Neural cell (in vitro differentiated cells): ENCODE results near the gene TSEN34. TPM values are rescaled to one million over a fixed set of nuclear protein-coding genes. Genes with fewer than 3 reads are reported as not detected.

Source experiments
- H2AFZ ChIP-seq: fragments of 200-600, 300-800 bp; sonication (generic), shearing (Covaris generic); 2 replicates; pipeline ENCODE4 v1.6.0; 2014; ENCODE audit warnings: low read depth, mild to moderate bottlenecking, antibody characterized with exemption, low read length, moderate library complexity
- H3F3A ChIP-seq: fragments of 200-600 bp; shearing (Covaris generic); 2 replicates; pipeline ENCODE4 v1.6.1; 2016; ENCODE audit warnings: mild to moderate bottlenecking, moderate library complexity, mixed read lengths, antibody characterized with exemption, low read length; ENCODE audit not compliant: insufficient read depth, poor library complexity, severe bottlenecking
- H3K27ac ChIP-seq: fragments of 200-600, 300-800 bp; sonication (generic), shearing (Covaris generic); 2 replicates; pipeline ENCODE4 v1.5.1; 2014; ENCODE audit warnings: mild to moderate bottlenecking, low read length, moderate library complexity
- H3K27me3 ChIP-seq: fragments of 300-800, 200-600 bp; sonication (generic), shearing (Covaris generic); 2 replicates; pipeline ENCODE4 v1.6.0; 2014; ENCODE audit warnings: mild to moderate bottlenecking, low read depth, low read length, moderate library complexity; ENCODE audit not compliant: insufficient read depth
- H3K36me3 ChIP-seq: fragments of 300-800, 200-600 bp; sonication (generic), shearing (Covaris generic); 2 replicates; pipeline ENCODE4 v1.5.1; 2014; ENCODE audit warnings: mild to moderate bottlenecking, antibody characterized with exemption, low read length, moderate library complexity; ENCODE audit not compliant: insufficient read depth
- H3K4me2 ChIP-seq: fragments of 300-800, 200-600 bp; sonication (generic), shearing (Covaris generic); 2 replicates; pipeline ENCODE4 v1.6.0; 2014; ENCODE audit warnings: mild to moderate bottlenecking, low read length
- H3K4me3 ChIP-seq: fragments of 300-800, 200-600 bp; sonication (generic), shearing (Covaris generic); 2 replicates; pipeline ENCODE4 v1.5.1; 2014; ENCODE audit warnings: mild to moderate bottlenecking, low read length, moderate library complexity
- H3K79me2 ChIP-seq: fragments of 200-600 bp; shearing (Covaris generic); replicated peaks from 2 replicates; pipeline ENCODE4 v1.6.0; 2014; ENCODE audit warnings: mild to moderate bottlenecking, low read length, moderate library complexity; ENCODE audit not compliant: insufficient read depth
- H3K9ac ChIP-seq: fragments of 300-800, 200-600 bp; sonication (generic), shearing (Covaris generic); 2 replicates; pipeline ENCODE4 v1.6.1; 2016; ENCODE audit warnings: mild to moderate bottlenecking, low read length, mixed read lengths
- H3K9me2 ChIP-seq: fragments of 200-600 bp; shearing (Covaris generic); 2 replicates; pipeline ENCODE4 v1.6.1; 2016; ENCODE audit warnings: mild to moderate bottlenecking, low read length, mixed read lengths; ENCODE audit not compliant: insufficient read depth
- H3K9me3 ChIP-seq: fragments of 200-600, 300-800 bp; sonication (generic), shearing (Covaris generic); 2 replicates; pipeline ENCODE4 v1.6.1; 2016; ENCODE audit warnings: mild to moderate bottlenecking, mixed run types, low read length, moderate library complexity, mixed read lengths
- H4K20me1 ChIP-seq: fragments of 200-600 bp; shearing (Covaris generic); 2 replicates; pipeline ENCODE4 v1.6.1; 2016; ENCODE audit warnings: mild to moderate bottlenecking, mixed run types; ENCODE audit not compliant: insufficient read depth
- CTCF ChIP-seq: fragments of 450-650 bp; IDR thresholded peaks from 2 replicates; pipeline ENCODE4 v1.5.1; 2014; ENCODE audit warnings: antibody characterized with exemption, mild to moderate bottlenecking, moderate library complexity; ENCODE audit not compliant: poor library complexity, severe bottlenecking
- EP300 ChIP-seq: fragments of 450-650 bp; conservative IDR thresholded peaks from 2 replicates; pipeline ENCODE4 v1.6.1; 2014; ENCODE audit warnings: antibody characterized with exemption, mild to moderate bottlenecking, moderate library complexity; ENCODE audit not compliant: poor library complexity, severe bottlenecking
- EZH2 ChIP-seq: fragments of 200-600, 300-800 bp; shearing (Covaris generic), sonication (generic); IDR thresholded peaks from 2 replicates; pipeline ENCODE4 v1.6.1; 2014; ENCODE audit warnings: antibody characterized with exemption, low read length, borderline replicate concordance, mild to moderate bottlenecking; ENCODE audit not compliant: insufficient read depth, poor library complexity, severe bottlenecking
- MXI1 ChIP-seq: fragments of 450-650 bp; conservative IDR thresholded peaks from 2 replicates; pipeline ENCODE4 v1.6.1; 2014; ENCODE audit warnings: antibody characterized with exemption, mild to moderate bottlenecking; ENCODE audit not compliant: poor library complexity, severe bottlenecking
- POLR2AphosphoS5 ChIP-seq: IDR thresholded peaks from 2 replicates; pipeline ENCODE4 v1.6.1; 2012
- RAD21 ChIP-seq: fragments of 450-650 bp; conservative IDR thresholded peaks from 2 replicates; pipeline ENCODE4 v1.6.1; 2014; ENCODE audit warnings: antibody characterized with exemption, mild to moderate bottlenecking, moderate library complexity
- REST ChIP-seq: IDR thresholded peaks from 2 replicates; pipeline ENCODE4 v1.6.1; 2012; ENCODE audit warnings: borderline replicate concordance
- SMC3 ChIP-seq: fragments of 450-650 bp; conservative IDR thresholded peaks from 2 replicates; pipeline ENCODE4 v1.6.1; 2014; ENCODE audit warnings: antibody characterized with exemption, mild to moderate bottlenecking, moderate library complexity; ENCODE audit not compliant: poor library complexity
- TAF1 ChIP-seq: IDR thresholded peaks from 2 replicates; pipeline ENCODE4 v1.6.1; 2012; ENCODE audit warnings: low read depth
- polyA plus RNA-seq: library from polyadenylated mRNA; depleted of rRNA; stranded (reverse); fragments of >200 nt; gene quantifications from 2 replicates; pipeline ENCODE4 v1.2.3, GENCODE V29; 2014

The TSEN34 gene
- polyA plus RNA-seq, 1 donor from 2014 or later, result 113 TPM

GRCh38 chr19:54178581-54179261 is 12.4 kb upstream of the TSEN34 start:
- Histone ChIP-seq H3K4me2 (peak overlapping the region; percentile 81), H3K27me3 (no peaks in the 10 kb centered on the region)
- TF ChIP-seq POLR2AphosphoS5 (peak; percentile 27), MXI1 (no peak)

GRCh38 chr19:54179262-54179852 is 11.8 kb upstream of the TSEN34 start:
- Histone ChIP-seq H3F3A (no peaks in the 10 kb centered on the region), H3K27me3 (no peaks in the 10 kb centered on the region), H3K9me2 (no peaks in the 10 kb centered on the region), H3K4me3 (peak overlapping the region; percentile 61), H3K36me3 (no peaks in the 10 kb centered on the region), H3K4me2 (peak overlapping the region; percentile 81), H4K20me1 (no peaks in the 10 kb centered on the region), H3K79me2 (no peaks in the 10 kb centered on the region), H3K27ac (peak overlapping the region; percentile 93), H3K9me3 (no peaks in the 10 kb centered on the region), H2AFZ (no peak overlapping the region), H3K9ac (peak overlapping the region; percentile 70)
- TF ChIP-seq REST, result peak; percentile 69
- no peak for TF ChIP-seq RAD21
- no peak for TF ChIP-seq SMC3
- no peak for TF ChIP-seq TAF1
- peak; percentile 43 for TF ChIP-seq MXI1
- no peak for TF ChIP-seq EZH2
- TF ChIP-seq EP300, result peak; percentile 75
- no peak for TF ChIP-seq CTCF
- peak; percentile 56 for TF ChIP-seq POLR2AphosphoS5

More at GRCh38 chr19:54178581-54179261, 12.4 kb upstream of the TSEN34 start:
- H3K36me3 ChIP-seq, result no peaks in the 10 kb centered on the region
- peak overlapping the region; percentile 93 for H3K27ac ChIP-seq
- H3K9ac ChIP-seq, result peak overlapping the region; percentile 70
- H3K9me2 ChIP-seq, result no peaks in the 10 kb centered on the region
- no peaks in the 10 kb centered on the region for H4K20me1 ChIP-seq
- H3K9me3 ChIP-seq, result no peaks in the 10 kb centered on the region
- no peak overlapping the region for H2AFZ ChIP-seq
- no peaks in the 10 kb centered on the region for H3F3A ChIP-seq
- H3K79me2 ChIP-seq, result no peaks in the 10 kb centered on the region
- peak overlapping the region; percentile 61 for H3K4me3 ChIP-seq
